Measurements from ENCODE around the gene SVOPL. TPM values are rescaled to one million over a fixed set of nuclear protein-coding genes. Genes with fewer than 3 reads are reported as not detected.
A peak's percentile ranks its signal among the peaks of the same experiment; 100 is the strongest.
"Not testable (repeated sequence)": the region's sequence is repeated elsewhere in the genome, so short reads cannot be mapped to it uniquely, and the experiment has no call there.

Gene SVOPL
- total RNA-seq: 0.82 TPM

GRCh38 chr7:138700857-138701536 is at the start of gene SVOPL:
SVOPL (minus strand) TSS chr7:138701362; CDS start chr7:138679045, 22,317 bp downstream.
- DNase-seq (ENCODE audit: low spot score in 2 of 2) (no peak), FAIRE-seq (no peak)

- FAIRE-seq (no peak), DNase-seq (ENCODE audit: low spot score in 2 of 2) (no peak)
These were observed 49.3 kb upstream of the SVOPL start for GRCh38 chr7:138750473-138750872.

- FAIRE-seq: no peak
- no peak for DNase-seq (ENCODE audit: low spot score in 2 of 2)
These were observed 48.8 kb upstream of the SVOPL start for GRCh38 chr7:138749960-138750359.

GRCh38 chr7:138748666-138749065 is 47.5 kb upstream of the SVOPL start:
- DNase-seq (ENCODE audit: low spot score in 2 of 2): no peak
- FAIRE-seq: no peak

GRCh38 chr7:138746073-138746472 is 44.9 kb upstream of the SVOPL start:
- FAIRE-seq (no peak), DNase-seq (ENCODE audit: low spot score in 2 of 2) (no peak)

GRCh38 chr7:138745189-138745588 is 44.0 kb upstream of the SVOPL start:
- DNase-seq (ENCODE audit: low spot score in 2 of 2): no peak
- no peak for FAIRE-seq

GRCh38 chr7:138741453-138741735 is 40.2 kb upstream of the SVOPL start:
- no peak for FAIRE-seq

GRCh38 chr7:138739859-138740258 is 38.7 kb upstream of the SVOPL start:
- FAIRE-seq (no peak), DNase-seq (ENCODE audit: low spot score in 2 of 2) (no peak)

More at GRCh38 chr7:138741453-138741735, 40.2 kb upstream of the SVOPL start:
- DNase-seq (ENCODE audit: low spot score in 2 of 2): no peak

- FAIRE-seq: peak; percentile 88
These were observed 37.6 kb upstream of the SVOPL start for GRCh38 chr7:138738551-138739335.

GRCh38 chr7:138738114-138738513 is 37.0 kb upstream of the SVOPL start:
- DNase-seq (ENCODE audit: low spot score in 2 of 2) (no peak), FAIRE-seq (no peak)

More at GRCh38 chr7:138738551-138739335, 37.6 kb upstream of the SVOPL start:
- peak; percentile 54 to 73 for DNase-seq (ENCODE audit: low spot score in 2 of 2)

- FAIRE-seq (no peak), DNase-seq (ENCODE audit: low spot score in 2 of 2) (no peak)
These were observed 34.2 kb upstream of the SVOPL start for GRCh38 chr7:138735399-138735798.

GRCh38 chr7:138731733-138732132 is 30.6 kb upstream of the SVOPL start:
- not testable (repeated sequence) for DNase-seq (ENCODE audit: low spot score in 2 of 2); FAIRE-seq

- no peak for FAIRE-seq
These were observed 28.3 kb upstream of the SVOPL start for GRCh38 chr7:138729444-138729843.

GRCh38 chr7:138727336-138728099 is 26.4 kb upstream of the SVOPL start:
- DNase-seq (ENCODE audit: low spot score in 2 of 2) (no peak), FAIRE-seq (no peak)

More at GRCh38 chr7:138729444-138729843, 28.3 kb upstream of the SVOPL start:
- no peak for DNase-seq (ENCODE audit: low spot score in 2 of 2)

GRCh38 chr7:138726288-138726687 is 25.1 kb upstream of the SVOPL start:
- no peak for FAIRE-seq
- no peak for DNase-seq (ENCODE audit: low spot score in 2 of 2)

GRCh38 chr7:138720286-138720685 is 19.1 kb upstream of the SVOPL start:
- FAIRE-seq: no peak
- no peak for DNase-seq (ENCODE audit: low spot score in 2 of 2)

- FAIRE-seq (no peak), DNase-seq (ENCODE audit: low spot score in 2 of 2) (no peak)
These were observed 15.7 kb upstream of the SVOPL start for GRCh38 chr7:138716889-138717288.

GRCh38 chr7:138713191-138713590 is 12.0 kb upstream of the SVOPL start:
- FAIRE-seq (no peak), DNase-seq (ENCODE audit: low spot score in 2 of 2) (no peak)

GRCh38 chr7:138712652-138713051 is 11.5 kb upstream of the SVOPL start:
- DNase-seq (ENCODE audit: low spot score in 2 of 2) (no peak), FAIRE-seq (no peak)

- FAIRE-seq (no peak), DNase-seq (ENCODE audit: low spot score in 2 of 2) (no peak)
These were observed 9.6 kb upstream of the SVOPL start for GRCh38 chr7:138710536-138711385.

All from frontal cortex (tissue), 4 donors.